GM23338 (cell line): ENCODE measurements around the gene ABI3. TPM values are rescaled to one million over a fixed set of nuclear protein-coding genes. Genes with fewer than 3 reads are reported as not detected.

Experiments used
- ATAC-seq: fragments of 200-7000 bp; cut with Tn5 transposase; 3 replicates; pipeline ENCODE4 v1.9.1; 2020
- DNase-seq: peaks from one replicate; pipeline ENCODE4 v3.0.0-alpha.2; 2015; ENCODE audit warnings: low spot score
- H2AFZ ChIP-seq: fragments of 200-600 bp; sonication (generic); 2 replicates; pipeline ENCODE4 v1.8.0; 2016; ENCODE audit warnings: antibody characterized with exemption, mild to moderate bottlenecking, moderate library complexity
- H3F3A ChIP-seq: fragments of 200-600 bp; sonication (generic); replicated peaks from 2 replicates; pipeline ENCODE4 v1.8.0; 2017; ENCODE audit warnings: antibody characterized with exemption, mixed run types, low read depth
- H3K27ac ChIP-seq: fragments of 200-600 bp; sonication (generic); 2 replicates; pipeline ENCODE4 v1.6.1; 2016; ENCODE audit warnings: low read depth
- H3K27me3 ChIP-seq: fragments of 200-600 bp; sonication (generic); 2 replicates; pipeline ENCODE4 v1.8.0; 2016; ENCODE audit warnings: mild to moderate bottlenecking, mixed run types, moderate library complexity; ENCODE audit not compliant: insufficient read depth
- H3K36me3 ChIP-seq: fragments of 200-600 bp; sonication (generic); 2 replicates; pipeline ENCODE4 v1.8.0; 2016; ENCODE audit warnings: mild to moderate bottlenecking; ENCODE audit not compliant: insufficient read depth
- H3K4me1 ChIP-seq: fragments of 200-600 bp; sonication (generic); 2 replicates; pipeline ENCODE4 v1.8.0; 2016; ENCODE audit warnings: mild to moderate bottlenecking, moderate library complexity; ENCODE audit not compliant: insufficient read depth
- H3K4me2 ChIP-seq: fragments of 200-600 bp; sonication (generic); 2 replicates; pipeline ENCODE4 v1.7.1; 2017; ENCODE audit warnings: mixed run types
- H3K4me3 ChIP-seq: fragments of 200-600 bp; sonication (generic); 2 replicates; pipeline ENCODE4 v1.6.1; 2016; ENCODE audit warnings: mixed run types
- H3K79me2 ChIP-seq: fragments of 200-600 bp; sonication (generic); replicated peaks from 2 replicates; pipeline ENCODE4 v1.8.0; 2017; ENCODE audit warnings: mild to moderate bottlenecking; ENCODE audit not compliant: insufficient read depth
- H3K9me2 ChIP-seq: fragments of 200-600 bp; sonication (generic); 2 replicates; pipeline ENCODE4 v1.8.0; 2017; ENCODE audit not compliant: insufficient read depth
- H4K20me1 ChIP-seq: fragments of 200-600 bp; sonication (generic); replicated peaks from 2 replicates; pipeline ENCODE4 v1.8.0; 2017; ENCODE audit warnings: mild to moderate bottlenecking; ENCODE audit not compliant: insufficient read depth
- H3K27ac Mint-ChIP-seq: 2 replicates; pipeline ENCODE4 v1.8.0; 2020; ENCODE audit warnings: inconsistent platforms, mild to moderate bottlenecking, moderate library complexity, mixed read lengths
- H3K27me3 Mint-ChIP-seq: 3 replicates; pipeline ENCODE4 v1.8.0; 2022; ENCODE audit warnings: low read depth, mild to moderate bottlenecking, moderate library complexity, mixed read lengths, inconsistent platforms; ENCODE audit not compliant: insufficient read depth, poor library complexity
- H3K36me3 Mint-ChIP-seq: 3 replicates; pipeline ENCODE4 v1.8.0; 2021; ENCODE audit warnings: low read depth, mild to moderate bottlenecking, inconsistent platforms, moderate library complexity, mixed read lengths
- H3K4me1 Mint-ChIP-seq: 3 replicates; pipeline ENCODE4 v1.8.0; 2020; ENCODE audit warnings: mild to moderate bottlenecking, inconsistent platforms, mixed read lengths
- H3K4me3 Mint-ChIP-seq: 3 replicates; pipeline ENCODE4 v1.8.0; 2021; ENCODE audit warnings: moderate library complexity, mild to moderate bottlenecking, inconsistent platforms, mixed read lengths
- H3K9me3 Mint-ChIP-seq: 3 replicates; pipeline ENCODE4 v1.8.0; 2020; ENCODE audit warnings: moderate library complexity, mild to moderate bottlenecking, inconsistent platforms, mixed read lengths
- CREB1 ChIP-seq: fragments of 250-450 bp; sonication (Bioruptor Pico); IDR thresholded peaks from 2 replicates; pipeline ENCODE4 v1.5.0; 2020; ENCODE audit warnings: low read depth, mild to moderate bottlenecking, moderate library complexity
- EZH2 ChIP-seq: fragments of 200-600 bp; sonication (generic); IDR thresholded peaks from one replicate; pipeline ENCODE4 v1.8.0; 2017; ENCODE audit warnings: antibody characterized with exemption, mild to moderate bottlenecking, low read depth; ENCODE audit not compliant: unreplicated experiment
- EZH2phosphoT487 ChIP-seq: fragments of 200-600 bp; sonication (generic); IDR thresholded peaks from one replicate; pipeline ENCODE4 v1.8.1; 2018; ENCODE audit warnings: antibody characterized with exemption; ENCODE audit not compliant: unreplicated experiment
- JUNB ChIP-seq: IDR thresholded peaks from one replicate; pipeline ENCODE4 v1.6.1; 2016; ENCODE audit warnings: antibody characterized with exemption; ENCODE audit not compliant: unreplicated experiment
- NANOG ChIP-seq: IDR thresholded peaks from 2 replicates; pipeline ENCODE4 v1.6.1; 2016; ENCODE audit warnings: antibody characterized with exemption, borderline replicate concordance
- POLR2AphosphoS5 ChIP-seq: IDR thresholded peaks from 2 replicates; pipeline ENCODE4 v1.6.1; 2016; ENCODE audit warnings: antibody characterized with exemption, low read depth
- STAT1 ChIP-seq: IDR thresholded peaks from one replicate; pipeline ENCODE4 v1.6.1; 2016; ENCODE audit warnings: antibody characterized with exemption; ENCODE audit not compliant: unreplicated experiment
- ZNF114 ChIP-seq: fragments of 250-450 bp; sonication (Bioruptor Pico); IDR thresholded peaks from 2 replicates; pipeline ENCODE4 v1.5.0; 2020; ENCODE audit warnings: mild to moderate bottlenecking, moderate library complexity
- ZNF331 ChIP-seq: fragments of 250-450 bp; sonication (Bioruptor Pico); IDR thresholded peaks from 2 replicates; pipeline ENCODE4 v1.5.0; 2020; ENCODE audit warnings: low read depth, mild to moderate bottlenecking, moderate library complexity
- polyA plus RNA-seq: library from polyadenylated mRNA; unstranded; fragments of >200 nt; fragmentation: Nextera tagmentation; extraction: Ambion mirVana; gene quantifications from 2 replicates; pipeline ENCODE4 v1.2.1, GENCODE V29; 2016
- total RNA-seq: library from RNA; depleted of rRNA; stranded (reverse); fragments of >200 nt; shearing (Covaris generic); gene quantifications from 2 replicates; pipeline ENCODE4 v1.2.3, GENCODE V29; 2014
- TF ChIP-seq, protein P1 (sequence below): IDR thresholded peaks from one replicate; pipeline ENCODE4 v1.6.1; 2018; ENCODE audit warnings: antibody characterized with exemption; ENCODE audit not compliant: unreplicated experiment
- TF ChIP-seq, protein P2 (sequence below): IDR thresholded peaks from 2 replicates; pipeline ENCODE4 v1.6.1; 2016; ENCODE audit warnings: antibody characterized with exemption
- TF ChIP-seq, protein P3 (sequence below), 2 experiments: fragments of 200-600 bp in 1 of 2; sonication (generic) in 1 of 2; conservative IDR thresholded peaks; 2 replicates each; pipeline versions ENCODE4 v1.5.1 to v1.6.1; 2016 to 2017; ENCODE audit warnings: antibody characterized with exemption in 2 of 2, low read depth in 2 of 2, mild to moderate bottlenecking in 2 of 2, moderate library complexity in 1 of 2
- TF ChIP-seq, protein P4 (sequence below): fragments of 250-450 bp; sonication (Bioruptor Pico); IDR thresholded peaks from 2 replicates; pipeline ENCODE4 v1.5.0; 2020; ENCODE audit warnings: mild to moderate bottlenecking, moderate library complexity

The ABI3 gene
- total and polyA plus RNA-seq, 2 experiments from 2014 or later = 1.8 to 3.0 TPM

DNA sequence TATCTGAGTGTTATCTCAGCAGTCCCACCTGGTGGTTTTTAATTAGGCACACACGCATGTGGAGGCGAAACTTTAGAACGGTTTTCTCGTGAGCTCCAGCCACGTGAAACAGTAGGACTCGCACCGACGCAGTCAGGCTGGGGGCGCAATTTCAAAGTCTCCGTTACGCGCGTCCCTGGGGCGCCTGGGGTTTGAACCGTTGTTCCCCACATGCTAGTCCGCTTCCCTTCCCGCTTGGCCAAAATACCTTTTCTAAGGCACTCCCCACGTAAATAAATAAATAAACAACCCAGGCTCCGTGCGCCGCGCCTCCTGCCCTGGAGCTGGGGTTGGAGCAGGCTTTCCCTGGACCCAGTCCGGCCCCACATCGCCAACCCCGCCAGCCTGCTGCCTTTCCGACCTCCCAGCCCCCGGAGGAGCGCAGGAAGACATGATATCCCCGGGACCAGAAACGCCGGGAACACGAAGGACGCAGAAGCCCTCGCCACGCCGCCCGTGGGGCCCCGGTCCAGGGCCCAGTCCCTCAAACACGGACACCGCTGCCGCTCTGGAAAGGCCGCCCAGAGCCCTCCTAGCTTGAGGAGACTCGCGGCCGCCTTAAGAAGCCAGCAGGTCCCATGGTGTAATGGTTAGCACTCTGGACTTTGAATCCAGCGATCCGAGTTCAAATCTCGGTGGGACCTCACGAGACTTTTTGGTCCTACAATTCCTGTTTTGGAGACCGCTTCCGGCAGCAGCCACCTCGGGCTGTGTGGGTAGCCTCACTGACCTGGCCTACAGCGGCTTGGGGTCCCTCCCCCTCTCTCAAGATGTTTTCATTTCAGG lies 18.4 kb upstream of the ABI3 start:
- Histone ChIP-seq H3K4me2 (peak overlapping the region; percentile 88), H3K36me3 (no peaks in the 10 kb centered on the region), H3K27ac (peak overlapping the region; percentile 91), H3K4me3 (peak overlapping the region; percentile 94), H3K27me3 (no peaks in the 10 kb centered on the region), H3K4me1 (peaks cover 9% of the 10 kb centered on the region; the same call in 1 of the 2 replicates), H4K20me1 (no peaks in the 10 kb centered on the region), H3K9me2 (no peaks in the 10 kb centered on the region), H2AFZ (peak overlapping the region; percentile 98), H3K79me2 (no peaks in the 10 kb centered on the region), H3F3A (peaks cover 5% of the 10 kb centered on the region; the same call in 1 of the 2 replicates)
- H3K27ac Mint-ChIP-seq = peak overlapping the region; percentile 97
- ATAC-seq (peak; percentile 64), DNase-seq (peak; percentile 89)
- peaks cover 5% of the 10 kb centered on the region; the same call in 2 of the 3 replicates for H3K36me3 Mint-ChIP-seq
- TF ChIP-seq CREB1 (CRISPR knock-in tag) (0 out of 2 replicates have a peak, but pooled peaks have one; percentile 22), STAT1 (no peak), JUNB (no peak), ZNF331 (no peak), EZH2phosphoT487 (no peak), EZH2 (no peak), POLR2AphosphoS5 (peak; percentile 51; the same call in 1 of the 2 replicates), ZNF114 (no peak), NANOG (0 out of 2 replicates have a peak, but pooled peaks have one; percentile 30)
- TF ChIP-seq, protein P1, sequence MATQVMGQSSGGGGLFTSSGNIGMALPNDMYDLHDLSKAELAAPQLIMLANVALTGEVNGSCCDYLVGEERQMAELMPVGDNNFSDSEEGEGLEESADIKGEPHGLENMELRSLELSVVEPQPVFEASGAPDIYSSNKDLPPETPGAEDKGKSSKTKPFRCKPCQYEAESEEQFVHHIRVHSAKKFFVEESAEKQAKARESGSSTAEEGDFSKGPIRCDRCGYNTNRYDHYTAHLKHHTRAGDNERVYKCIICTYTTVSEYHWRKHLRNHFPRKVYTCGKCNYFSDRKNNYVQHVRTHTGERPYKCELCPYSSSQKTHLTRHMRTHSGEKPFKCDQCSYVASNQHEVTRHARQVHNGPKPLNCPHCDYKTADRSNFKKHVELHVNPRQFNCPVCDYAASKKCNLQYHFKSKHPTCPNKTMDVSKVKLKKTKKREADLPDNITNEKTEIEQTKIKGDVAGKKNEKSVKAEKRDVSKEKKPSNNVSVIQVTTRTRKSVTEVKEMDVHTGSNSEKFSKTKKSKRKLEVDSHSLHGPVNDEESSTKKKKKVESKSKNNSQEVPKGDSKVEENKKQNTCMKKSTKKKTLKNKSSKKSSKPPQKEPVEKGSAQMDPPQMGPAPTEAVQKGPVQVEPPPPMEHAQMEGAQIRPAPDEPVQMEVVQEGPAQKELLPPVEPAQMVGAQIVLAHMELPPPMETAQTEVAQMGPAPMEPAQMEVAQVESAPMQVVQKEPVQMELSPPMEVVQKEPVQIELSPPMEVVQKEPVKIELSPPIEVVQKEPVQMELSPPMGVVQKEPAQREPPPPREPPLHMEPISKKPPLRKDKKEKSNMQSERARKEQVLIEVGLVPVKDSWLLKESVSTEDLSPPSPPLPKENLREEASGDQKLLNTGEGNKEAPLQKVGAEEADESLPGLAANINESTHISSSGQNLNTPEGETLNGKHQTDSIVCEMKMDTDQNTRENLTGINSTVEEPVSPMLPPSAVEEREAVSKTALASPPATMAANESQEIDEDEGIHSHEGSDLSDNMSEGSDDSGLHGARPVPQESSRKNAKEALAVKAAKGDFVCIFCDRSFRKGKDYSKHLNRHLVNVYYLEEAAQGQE = no peak
- TF ChIP-seq, protein P2, sequence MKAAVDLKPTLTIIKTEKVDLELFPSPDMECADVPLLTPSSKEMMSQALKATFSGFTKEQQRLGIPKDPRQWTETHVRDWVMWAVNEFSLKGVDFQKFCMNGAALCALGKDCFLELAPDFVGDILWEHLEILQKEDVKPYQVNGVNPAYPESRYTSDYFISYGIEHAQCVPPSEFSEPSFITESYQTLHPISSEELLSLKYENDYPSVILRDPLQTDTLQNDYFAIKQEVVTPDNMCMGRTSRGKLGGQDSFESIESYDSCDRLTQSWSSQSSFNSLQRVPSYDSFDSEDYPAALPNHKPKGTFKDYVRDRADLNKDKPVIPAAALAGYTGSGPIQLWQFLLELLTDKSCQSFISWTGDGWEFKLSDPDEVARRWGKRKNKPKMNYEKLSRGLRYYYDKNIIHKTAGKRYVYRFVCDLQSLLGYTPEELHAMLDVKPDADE = peak; percentile 63; the same call in 1 of the 2 replicates
- TF ChIP-seq, protein P3, sequence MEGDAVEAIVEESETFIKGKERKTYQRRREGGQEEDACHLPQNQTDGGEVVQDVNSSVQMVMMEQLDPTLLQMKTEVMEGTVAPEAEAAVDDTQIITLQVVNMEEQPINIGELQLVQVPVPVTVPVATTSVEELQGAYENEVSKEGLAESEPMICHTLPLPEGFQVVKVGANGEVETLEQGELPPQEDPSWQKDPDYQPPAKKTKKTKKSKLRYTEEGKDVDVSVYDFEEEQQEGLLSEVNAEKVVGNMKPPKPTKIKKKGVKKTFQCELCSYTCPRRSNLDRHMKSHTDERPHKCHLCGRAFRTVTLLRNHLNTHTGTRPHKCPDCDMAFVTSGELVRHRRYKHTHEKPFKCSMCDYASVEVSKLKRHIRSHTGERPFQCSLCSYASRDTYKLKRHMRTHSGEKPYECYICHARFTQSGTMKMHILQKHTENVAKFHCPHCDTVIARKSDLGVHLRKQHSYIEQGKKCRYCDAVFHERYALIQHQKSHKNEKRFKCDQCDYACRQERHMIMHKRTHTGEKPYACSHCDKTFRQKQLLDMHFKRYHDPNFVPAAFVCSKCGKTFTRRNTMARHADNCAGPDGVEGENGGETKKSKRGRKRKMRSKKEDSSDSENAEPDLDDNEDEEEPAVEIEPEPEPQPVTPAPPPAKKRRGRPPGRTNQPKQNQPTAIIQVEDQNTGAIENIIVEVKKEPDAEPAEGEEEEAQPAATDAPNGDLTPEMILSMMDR (conservative IDR thresholded peaks at IDR 0.05; ENCODE audit: low read depth in 2 of 2) = peak; percentile 29 to 52
- TF ChIP-seq, protein P4, sequence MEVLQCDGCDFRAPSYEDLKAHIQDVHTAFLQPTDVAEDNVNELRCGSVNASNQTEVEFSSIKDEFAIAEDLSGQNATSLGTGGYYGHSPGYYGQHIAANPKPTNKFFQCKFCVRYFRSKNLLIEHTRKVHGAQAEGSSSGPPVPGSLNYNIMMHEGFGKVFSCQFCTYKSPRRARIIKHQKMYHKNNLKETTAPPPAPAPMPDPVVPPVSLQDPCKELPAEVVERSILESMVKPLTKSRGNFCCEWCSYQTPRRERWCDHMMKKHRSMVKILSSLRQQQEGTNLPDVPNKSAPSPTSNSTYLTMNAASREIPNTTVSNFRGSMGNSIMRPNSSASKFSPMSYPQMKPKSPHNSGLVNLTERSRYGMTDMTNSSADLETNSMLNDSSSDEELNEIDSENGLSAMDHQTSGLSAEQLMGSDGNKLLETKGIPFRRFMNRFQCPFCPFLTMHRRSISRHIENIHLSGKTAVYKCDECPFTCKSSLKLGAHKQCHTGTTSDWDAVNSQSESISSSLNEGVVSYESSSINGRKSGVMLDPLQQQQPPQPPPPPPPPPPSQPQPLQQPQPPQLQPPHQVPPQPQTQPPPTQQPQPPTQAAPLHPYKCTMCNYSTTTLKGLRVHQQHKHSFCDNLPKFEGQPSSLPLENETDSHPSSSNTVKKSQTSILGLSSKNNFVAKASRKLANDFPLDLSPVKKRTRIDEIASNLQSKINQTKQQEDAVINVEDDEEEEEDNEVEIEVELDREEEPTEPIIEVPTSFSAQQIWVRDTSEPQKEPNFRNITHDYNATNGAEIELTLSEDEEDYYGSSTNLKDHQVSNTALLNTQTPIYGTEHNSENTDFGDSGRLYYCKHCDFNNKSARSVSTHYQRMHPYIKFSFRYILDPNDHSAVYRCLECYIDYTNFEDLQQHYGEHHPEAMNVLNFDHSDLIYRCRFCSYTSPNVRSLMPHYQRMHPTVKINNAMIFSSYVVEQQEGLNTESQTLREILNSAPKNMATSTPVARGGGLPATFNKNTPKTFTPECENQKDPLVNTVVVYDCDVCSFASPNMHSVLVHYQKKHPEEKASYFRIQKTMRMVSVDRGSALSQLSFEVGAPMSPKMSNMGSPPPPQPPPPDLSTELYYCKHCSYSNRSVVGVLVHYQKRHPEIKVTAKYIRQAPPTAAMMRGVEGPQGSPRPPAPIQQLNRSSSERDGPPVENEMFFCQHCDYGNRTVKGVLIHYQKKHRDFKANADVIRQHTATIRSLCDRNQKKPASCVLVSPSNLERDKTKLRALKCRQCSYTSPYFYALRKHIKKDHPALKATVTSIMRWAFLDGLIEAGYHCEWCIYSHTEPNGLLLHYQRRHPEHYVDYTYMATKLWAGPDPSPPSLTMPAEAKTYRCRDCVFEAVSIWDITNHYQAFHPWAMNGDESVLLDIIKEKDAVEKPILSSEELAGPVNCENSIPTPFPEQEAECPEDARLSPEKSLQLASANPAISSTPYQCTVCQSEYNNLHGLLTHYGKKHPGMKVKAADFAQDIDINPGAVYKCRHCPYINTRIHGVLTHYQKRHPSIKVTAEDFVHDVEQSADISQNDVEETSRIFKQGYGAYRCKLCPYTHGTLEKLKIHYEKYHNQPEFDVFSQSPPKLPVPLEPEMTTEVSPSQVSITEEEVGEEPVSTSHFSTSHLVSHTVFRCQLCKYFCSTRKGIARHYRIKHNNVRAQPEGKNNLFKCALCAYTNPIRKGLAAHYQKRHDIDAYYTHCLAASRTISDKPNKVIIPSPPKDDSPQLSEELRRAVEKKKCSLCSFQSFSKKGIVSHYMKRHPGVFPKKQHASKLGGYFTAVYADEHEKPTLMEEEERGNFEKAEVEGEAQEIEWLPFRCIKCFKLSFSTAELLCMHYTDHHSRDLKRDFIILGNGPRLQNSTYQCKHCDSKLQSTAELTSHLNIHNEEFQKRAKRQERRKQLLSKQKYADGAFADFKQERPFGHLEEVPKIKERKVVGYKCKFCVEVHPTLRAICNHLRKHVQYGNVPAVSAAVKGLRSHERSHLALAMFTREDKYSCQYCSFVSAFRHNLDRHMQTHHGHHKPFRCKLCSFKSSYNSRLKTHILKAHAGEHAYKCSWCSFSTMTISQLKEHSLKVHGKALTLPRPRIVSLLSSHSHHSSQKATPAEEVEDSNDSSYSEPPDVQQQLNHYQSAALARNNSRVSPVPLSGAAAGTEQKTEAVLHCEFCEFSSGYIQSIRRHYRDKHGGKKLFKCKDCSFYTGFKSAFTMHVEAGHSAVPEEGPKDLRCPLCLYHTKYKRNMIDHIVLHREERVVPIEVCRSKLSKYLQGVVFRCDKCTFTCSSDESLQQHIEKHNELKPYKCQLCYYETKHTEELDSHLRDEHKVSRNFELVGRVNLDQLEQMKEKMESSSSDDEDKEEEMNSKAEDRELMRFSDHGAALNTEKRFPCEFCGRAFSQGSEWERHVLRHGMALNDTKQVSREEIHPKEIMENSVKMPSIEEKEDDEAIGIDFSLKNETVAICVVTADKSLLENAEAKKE (CRISPR knock-in tag) = no peak
- H3K9me3 Mint-ChIP-seq = peaks cover 9% of the 10 kb centered on the region; the same call in 2 of the 3 replicates
- H3K4me1 Mint-ChIP-seq = peaks cover 12% of the 10 kb centered on the region; the same call in 2 of the 3 replicates
- H3K4me3 Mint-ChIP-seq = peak overlapping the region; percentile 94
- H3K27me3 Mint-ChIP-seq = peaks cover 30% of the 10 kb centered on the region
